Endothelial cell of umbilical vein (primary cell): ENCODE results near the gene FMO1. TPM values are rescaled to one million over a fixed set of nuclear protein-coding genes. Genes with fewer than 3 reads are reported as not detected.

ENCODE experiments used
- BruUV-seq: library from RNA; stranded (reverse); fragments of 400-500 nt; replicated peaks from 2 replicates; lab custom pipeline; 2021; lab: Mats Ljungman, UMichigan
- CTCF ChIA-PET: fragments of 300-600, 350-600 bp; sonication (Branson Sonifier 250); formaldehyde crosslinking; loops from one replicate; lab custom pipeline; 2021; ENCODE audit warnings: antibody characterized with exemption, inconsistent platforms; lab: Charles Lee
- POLR2A ChIA-PET: fragments of 300-600, 350-600 bp; sonication (Branson Sonifier 250); formaldehyde crosslinking; loops from one replicate; lab custom pipeline; 2021; ENCODE audit warnings: antibody characterized with exemption, inconsistent platforms; lab: Charles Lee
- DNase-seq: peaks from one replicate; pipeline ENCODE4 v3.0.0-alpha.2; 2011; ENCODE audit warnings: low read depth, low spot score
- FAIRE-seq: peaks from 2 replicates; lab custom pipeline; 2011; peaks lifted over from hg19 to GRCh38; lab: Jason Lieb, UNC
- H2AFZ ChIP-seq: 2 replicates; pipeline ENCODE4 v1.6.0; 2012; ENCODE audit warnings: low read depth, low read length, control low read depth, inconsistent platforms
- H3K27ac ChIP-seq: 2 replicates; pipeline ENCODE4 v1.5.1; 2011; ENCODE audit warnings: low read depth, mild to moderate bottlenecking, control low read depth, low read length, moderate library complexity; ENCODE audit not compliant: insufficient read depth
- H3K27me3 ChIP-seq, 2 experiments: 2 replicates each; pipeline versions ENCODE4 v1.6.0 to v1.6.1; 2011; ENCODE audit warnings: low read length in 2 of 2, mixed read lengths in 1 of 2; ENCODE audit not compliant: control insufficient read depth in 2 of 2, insufficient read depth in 2 of 2
- H3K36me3 ChIP-seq, 2 experiments: 2 replicates in 1 of 2; 3 replicates in 1 of 2; pipeline ENCODE4 v1.5.1; 2011; ENCODE audit warnings: low read length in 2 of 2, mild to moderate bottlenecking in 1 of 2, moderate library complexity in 1 of 2; ENCODE audit not compliant: control insufficient read depth in 2 of 2, insufficient read depth in 2 of 2; ENCODE audit errors: extremely low read depth in 1 of 2
- H3K4me1 ChIP-seq: 3 replicates; pipeline ENCODE4 v1.5.1; 2011; ENCODE audit warnings: mild to moderate bottlenecking, low read length; ENCODE audit not compliant: control insufficient read depth, insufficient read depth; ENCODE audit errors: extremely low read depth
- H3K4me2 ChIP-seq: 2 replicates; pipeline ENCODE4 v1.6.1; 2011; ENCODE audit warnings: low read length, control low read depth, mixed read lengths; ENCODE audit not compliant: insufficient read depth
- H3K4me3 ChIP-seq, 3 experiments: fragments of 200-600 bp in 1 of 3; sonication (generic), shearing (Covaris generic) in 1 of 3; replicated peaks in 1 of 3; 2 replicates each; pipeline ENCODE4 v1.5.1; 2011 to 2016; ENCODE audit warnings: control low read depth in 3 of 3, low read length in 3 of 3, mild to moderate bottlenecking in 2 of 3, inconsistent platforms in 1 of 3, low read depth in 1 of 3, moderate library complexity in 1 of 3; ENCODE audit not compliant: insufficient read depth in 1 of 3
- H3K79me2 ChIP-seq: 2 replicates; pipeline ENCODE4 v1.6.0; 2012; ENCODE audit warnings: low read length, inconsistent platforms; ENCODE audit not compliant: control insufficient read depth, insufficient read depth
- H3K9ac ChIP-seq: replicated peaks from 2 replicates; pipeline ENCODE3; 2011; ENCODE audit warnings: low read length, control low read depth; ENCODE audit not compliant: insufficient read depth; ENCODE audit errors: extremely low read depth
- H3K9me1 ChIP-seq: replicated peaks from 3 replicates; pipeline ENCODE4 v1.6.0; 2011; ENCODE audit warnings: mild to moderate bottlenecking, low read length; ENCODE audit not compliant: control insufficient read depth, insufficient read depth; ENCODE audit errors: extremely low read depth
- H3K9me3 ChIP-seq: replicated peaks from 2 replicates; pipeline ENCODE4 v1.5.1; 2012; ENCODE audit warnings: low read length, inconsistent platforms; ENCODE audit not compliant: control insufficient read depth, insufficient read depth
- H4K20me1 ChIP-seq: replicated peaks from 2 replicates; pipeline ENCODE3; 2011; ENCODE audit warnings: mild to moderate bottlenecking, low read length; ENCODE audit not compliant: control insufficient read depth, insufficient read depth; ENCODE audit errors: extremely low read depth
- EZH2 ChIP-seq: IDR thresholded peaks from 2 replicates; pipeline ENCODE4 v1.6.1; 2012; ENCODE audit warnings: borderline replicate concordance, low read depth, mild to moderate bottlenecking, moderate library complexity, low read length, inconsistent platforms; ENCODE audit not compliant: severe bottlenecking
- FOS ChIP-seq: IDR thresholded peaks from 2 replicates; pipeline ENCODE4 v1.6.1; 2011; ENCODE audit warnings: mild to moderate bottlenecking, low read length, moderate library complexity, borderline replicate concordance; ENCODE audit not compliant: insufficient read depth
- GATA2 ChIP-seq: IDR thresholded peaks from 2 replicates; pipeline ENCODE4 v1.7.0; 2011; ENCODE audit warnings: low read depth, mild to moderate bottlenecking, moderate library complexity, mixed read lengths, low read length; ENCODE audit not compliant: insufficient read length, insufficient read depth
- JUN ChIP-seq: IDR thresholded peaks from 2 replicates; pipeline ENCODE4 v1.6.1; 2011; ENCODE audit warnings: borderline replicate concordance, low read depth; ENCODE audit not compliant: insufficient read length, insufficient read depth
- MYC ChIP-seq: IDR thresholded peaks from one replicate; pipeline ENCODE4 v1.6.1; 2011; ENCODE audit warnings: mild to moderate bottlenecking, low read depth, low read length
- POLR2A ChIP-seq: IDR thresholded peaks from 2 replicates; pipeline ENCODE4 v1.6.1; 2012; ENCODE audit warnings: low read depth, mild to moderate bottlenecking, control low read depth, low read length
- POLR2AphosphoS5 ChIP-seq: IDR thresholded peaks from 2 replicates; pipeline ENCODE4 v1.6.1; 2012; ENCODE audit warnings: low read depth, mild to moderate bottlenecking, control low read depth, low read length, moderate library complexity; ENCODE audit not compliant: insufficient read depth
- dilution Hi-C: fragments of 300-500 bp; cut with MboI; formaldehyde crosslinking; loops from one replicate; pipeline ENCODE4 v1.15.0; 2019; ENCODE audit warnings: low sequenced_read_pairs; ENCODE audit not compliant: extremely low pct_ligation_motif_present
- intact Hi-C: fragments of 100-400 bp; cut with micrococcal nuclease; formaldehyde crosslinking; loops from one replicate; pipeline ENCODE4 v1.10.0; 2022
- polyA plus RNA-seq, 4 experiments: library from polyadenylated mRNA; depleted of rRNA in 3 of 4; stranded (reverse) in 3 of 4; unstranded in 1 of 4; fragments of >200 nt; gene quantifications; 2 replicates each; pipeline versions ENCODE4 v1.2.1 to v1.2.3, GENCODE V29; 2011 to 2012; ENCODE audit warnings: missing spikeins in 1 of 4
- total RNA-seq: library from RNA; stranded (reverse); gene quantifications from 2 replicates; pipeline ENCODE4 v1.2.3, GENCODE V29; 2021
- TF ChIP-seq, protein P1 (sequence below), 2 donors: IDR thresholded peaks; 1 replicate in 1 of 2; 2 replicates in 1 of 2; pipeline ENCODE4 v1.5.1; 2011; ENCODE audit warnings: low read length in 2 of 2, mild to moderate bottlenecking in 2 of 2, moderate library complexity in 2 of 2, control low read depth in 1 of 2, inconsistent platforms in 1 of 2, low read depth in 1 of 2; ENCODE audit not compliant: insufficient read depth in 1 of 2; ENCODE audit errors: extremely low read depth in 1 of 2
- TF ChIP-seq, protein P2 (sequence below): IDR thresholded peaks from 2 replicates; pipeline ENCODE4 v1.6.1; 2011; ENCODE audit not compliant: insufficient read depth, insufficient read length

FMO1 gene
- total and polyA plus RNA-seq, 2 donors (not counting 3 experiments of a cell fraction or from before 2014, with no cell fraction given) = not detected

DNA sequence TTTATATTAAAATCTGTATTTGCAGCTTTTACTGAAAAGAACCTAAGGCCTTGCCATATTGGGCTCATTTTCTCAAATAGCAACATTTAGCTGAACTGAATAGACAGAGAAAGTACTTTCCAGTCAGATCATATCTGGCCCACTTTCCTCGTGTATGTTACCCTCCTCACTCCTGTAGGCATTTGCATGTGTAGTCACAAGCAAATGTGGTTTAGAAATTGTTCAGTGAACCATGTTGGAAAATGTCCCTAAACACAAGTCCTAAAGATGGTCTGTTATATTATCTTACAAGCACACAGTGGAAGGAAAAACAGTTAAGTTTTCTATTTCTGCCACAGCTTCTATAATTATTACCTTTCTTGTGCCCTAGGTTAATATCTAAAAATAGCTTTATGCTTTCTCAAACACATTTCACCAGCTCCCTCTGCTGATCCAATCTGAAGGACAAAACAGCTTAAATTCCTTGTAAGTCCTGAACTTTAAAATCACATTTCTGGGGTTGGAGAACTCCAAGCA is 65.1 kb downstream of the FMO1 start:
- Histone ChIP-seq H3K4me2 (no peak overlapping the region), H3K9me3 (no peaks in the 10 kb centered on the region), H3K4me1 (peaks cover 4% of the 10 kb centered on the region), H3K4me3 (no peak overlapping the region), H3K27ac (no peak overlapping the region), H3K27me3 (no peaks in the 10 kb centered on the region), H4K20me1 (no peaks in the 10 kb centered on the region), H2AFZ (no peak overlapping the region), H3K9me1 (no peaks in the 10 kb centered on the region), H3K9ac (no peak overlapping the region), H3K79me2 (no peaks in the 10 kb centered on the region), H3K36me3 (no peaks in the 10 kb centered on the region)
- POLR2A ChIA-PET = no interaction called here
- no peak for DNase-seq
- FAIRE-seq = no peak
- CTCF ChIA-PET = interaction anchor here (0.8 to 3.2 kb wide), 31 partner anchors 9 to 1303 kb away, joined by 3 to 126 read pairs (median 4); partner anchors contain the start of genes FMO1 and PRRC2C
- TF ChIP-seq, protein P1, sequence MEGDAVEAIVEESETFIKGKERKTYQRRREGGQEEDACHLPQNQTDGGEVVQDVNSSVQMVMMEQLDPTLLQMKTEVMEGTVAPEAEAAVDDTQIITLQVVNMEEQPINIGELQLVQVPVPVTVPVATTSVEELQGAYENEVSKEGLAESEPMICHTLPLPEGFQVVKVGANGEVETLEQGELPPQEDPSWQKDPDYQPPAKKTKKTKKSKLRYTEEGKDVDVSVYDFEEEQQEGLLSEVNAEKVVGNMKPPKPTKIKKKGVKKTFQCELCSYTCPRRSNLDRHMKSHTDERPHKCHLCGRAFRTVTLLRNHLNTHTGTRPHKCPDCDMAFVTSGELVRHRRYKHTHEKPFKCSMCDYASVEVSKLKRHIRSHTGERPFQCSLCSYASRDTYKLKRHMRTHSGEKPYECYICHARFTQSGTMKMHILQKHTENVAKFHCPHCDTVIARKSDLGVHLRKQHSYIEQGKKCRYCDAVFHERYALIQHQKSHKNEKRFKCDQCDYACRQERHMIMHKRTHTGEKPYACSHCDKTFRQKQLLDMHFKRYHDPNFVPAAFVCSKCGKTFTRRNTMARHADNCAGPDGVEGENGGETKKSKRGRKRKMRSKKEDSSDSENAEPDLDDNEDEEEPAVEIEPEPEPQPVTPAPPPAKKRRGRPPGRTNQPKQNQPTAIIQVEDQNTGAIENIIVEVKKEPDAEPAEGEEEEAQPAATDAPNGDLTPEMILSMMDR (IDR thresholded peaks at IDR 0.05; ENCODE audit: extremely low read depth in 1 of 2, insufficient read depth in 1 of 2, low read depth in 1 of 2, low read length in 2 of 2) = no peak
- no peak for TF ChIP-seq FOS
- no peak for TF ChIP-seq GATA2
- TF ChIP-seq EZH2 = no peak
- TF ChIP-seq POLR2AphosphoS5 = no peak
- no peak for TF ChIP-seq JUN
- TF ChIP-seq MYC = no peak
- TF ChIP-seq, protein P2, sequence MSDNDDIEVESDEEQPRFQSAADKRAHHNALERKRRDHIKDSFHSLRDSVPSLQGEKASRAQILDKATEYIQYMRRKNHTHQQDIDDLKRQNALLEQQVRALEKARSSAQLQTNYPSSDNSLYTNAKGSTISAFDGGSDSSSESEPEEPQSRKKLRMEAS = no peak
- no peak for TF ChIP-seq POLR2A
- no TSS peak for BruUV-seq
- intact Hi-C loops = loop anchor here (5.0 kb wide), 1 partner anchor 626 kb away; no protein-coding TSS in a partner anchor
- dilution Hi-C loops = no loop called here
